Measurements from ENCODE around the gene SERPINA1. TPM values are rescaled to one million over a fixed set of nuclear protein-coding genes. Genes with fewer than 3 reads are reported as not detected.

The SERPINA1 gene
- total RNA-seq, 1 donor from 2014 or later, result 0.26 TPM

GRCh38 chr14:94401083-94401482 is 12.7 kb upstream of the SERPINA1 start:
- TF ChIP-seq CTCF (IDR thresholded peaks at IDR 0.05; ENCODE audit: insufficient read depth, low read length, severe bottlenecking), result no peak
- Histone ChIP-seq H3K27me3 (ENCODE audit: control insufficient read depth, insufficient read depth, low read length) (no peaks in the 10 kb centered on the region), H3K36me3 (ENCODE audit: control insufficient read depth, insufficient read depth, low read length) (no peaks in the 10 kb centered on the region), H3K4me3 (ENCODE audit: low read depth, low read length) (no peak overlapping the region)
- peak; percentile 78 for DNase-seq (ENCODE audit: low read depth)
- FAIRE-seq, result no peak

GRCh38 chr14:94400422-94400841 is 12.0 kb upstream of the SERPINA1 start:
- DNase-seq (ENCODE audit: low read depth) (no peak), FAIRE-seq (peak; percentile 18)
- Histone ChIP-seq H3K4me3 (ENCODE audit: low read depth, low read length) (no peak overlapping the region), H3K36me3 (ENCODE audit: control insufficient read depth, insufficient read depth, low read length) (no peaks in the 10 kb centered on the region), H3K27me3 (ENCODE audit: control insufficient read depth, insufficient read depth, low read length) (no peaks in the 10 kb centered on the region)
- TF ChIP-seq CTCF (IDR thresholded peaks at IDR 0.05; ENCODE audit: insufficient read depth, low read length, severe bottlenecking), result no peak

- DNase-seq (ENCODE audit: low read depth) (no peak), FAIRE-seq (no peak)
- Histone ChIP-seq H3K36me3 (ENCODE audit: control insufficient read depth, insufficient read depth, low read length) (no peaks in the 10 kb centered on the region), H3K27me3 (ENCODE audit: control insufficient read depth, insufficient read depth, low read length) (no peaks in the 10 kb centered on the region), H3K4me3 (ENCODE audit: low read depth, low read length) (no peak overlapping the region)
- TF ChIP-seq CTCF (IDR thresholded peaks at IDR 0.05; ENCODE audit: insufficient read depth, low read length, severe bottlenecking), result no peak
Observed at GRCh38 chr14:94398536-94398935, 10.1 kb upstream of the SERPINA1 start.

GRCh38 chr14:94398182-94398479 is 9.7 kb upstream of the SERPINA1 start:
- H3K36me3 ChIP-seq (ENCODE audit: control insufficient read depth, insufficient read depth, low read length), result no peaks in the 10 kb centered on the region
- DNase-seq (ENCODE audit: low read depth), result no peak
- H3K4me3 ChIP-seq (ENCODE audit: low read depth, low read length), result no peak overlapping the region
- FAIRE-seq, result no peak
- no peak for TF ChIP-seq CTCF (IDR thresholded peaks at IDR 0.05; ENCODE audit: insufficient read depth, low read length, severe bottlenecking)
- H3K27me3 ChIP-seq (ENCODE audit: control insufficient read depth, insufficient read depth, low read length), result no peaks in the 10 kb centered on the region

GRCh38 chr14:94397289-94398181 is 9.1 kb upstream of the SERPINA1 start:
- FAIRE-seq (no peak), DNase-seq (ENCODE audit: low read depth) (no peak)
- Histone ChIP-seq H3K27me3 (ENCODE audit: control insufficient read depth, insufficient read depth, low read length) (no peaks in the 10 kb centered on the region), H3K4me3 (ENCODE audit: low read depth, low read length) (no peak overlapping the region), H3K36me3 (ENCODE audit: control insufficient read depth, insufficient read depth, low read length) (no peaks in the 10 kb centered on the region)
- no peak for TF ChIP-seq CTCF (IDR thresholded peaks at IDR 0.05; ENCODE audit: insufficient read depth, low read length, severe bottlenecking)
